Testis (tissue), 2 donors: ENCODE measurements around the gene MROH7.

Source experiments
- POLR2A ChIP-seq: fragments of 450-650 bp; IDR thresholded peaks from one replicate; pipeline ENCODE4 v1.6.1; 2017; ENCODE audit warnings: antibody characterized with exemption, mild to moderate bottlenecking, moderate library complexity
- TF ChIP-seq, protein P1 (sequence below), 3 experiments: fragments of 450-650 bp in 2 of 3; fragments of 200-600 bp in 1 of 3; sonication (generic) in 1 of 3; IDR thresholded peaks; one replicate each; pipeline ENCODE4 v1.5.1; 2016 to 2019; ENCODE audit warnings: antibody characterized with exemption in 3 of 3, mild to moderate bottlenecking in 2 of 3, moderate library complexity in 1 of 3

DNA sequence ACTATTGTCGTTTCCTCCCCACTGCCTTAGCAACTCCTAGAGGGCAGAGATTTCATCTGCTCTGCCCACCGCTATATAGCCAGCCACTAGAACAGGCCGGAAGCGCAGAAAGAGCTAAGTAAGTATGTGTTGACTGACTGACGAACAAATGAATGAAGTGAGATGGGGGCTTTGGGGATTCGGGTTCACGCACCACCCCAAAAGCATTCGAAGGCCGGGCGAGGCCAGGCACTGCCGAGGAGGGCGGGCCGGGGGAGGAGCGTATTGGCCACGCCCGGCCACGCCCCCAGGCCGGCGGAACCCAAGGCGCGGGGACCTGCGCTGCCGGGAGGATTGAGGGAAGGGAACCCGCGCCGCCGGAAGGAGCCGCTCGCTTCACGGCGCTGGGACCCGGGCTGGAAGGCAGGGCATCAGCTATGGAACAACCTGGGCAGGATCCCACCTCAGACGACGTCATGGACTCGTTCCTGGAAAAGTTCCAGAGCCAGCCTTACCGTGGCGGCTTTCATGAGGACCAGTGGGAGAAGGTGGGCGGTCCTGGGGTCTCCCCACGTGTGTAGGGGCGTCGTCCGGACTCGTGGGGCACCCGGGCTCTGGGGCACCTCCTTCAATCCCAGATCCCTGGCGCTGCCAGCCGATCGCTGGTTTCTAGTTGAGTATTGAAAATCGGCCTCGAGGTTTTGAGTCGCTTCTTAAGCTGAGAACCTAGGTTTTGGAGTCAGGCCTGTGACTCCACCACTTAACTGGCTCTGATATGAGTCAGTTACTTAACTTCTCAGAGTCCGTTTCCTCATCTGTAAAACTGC lies 74.1 kb downstream of the MROH7 start, which contains the start of gene TTC4:
- peak; percentile 27 for TF ChIP-seq POLR2A
- TF ChIP-seq, protein P1, sequence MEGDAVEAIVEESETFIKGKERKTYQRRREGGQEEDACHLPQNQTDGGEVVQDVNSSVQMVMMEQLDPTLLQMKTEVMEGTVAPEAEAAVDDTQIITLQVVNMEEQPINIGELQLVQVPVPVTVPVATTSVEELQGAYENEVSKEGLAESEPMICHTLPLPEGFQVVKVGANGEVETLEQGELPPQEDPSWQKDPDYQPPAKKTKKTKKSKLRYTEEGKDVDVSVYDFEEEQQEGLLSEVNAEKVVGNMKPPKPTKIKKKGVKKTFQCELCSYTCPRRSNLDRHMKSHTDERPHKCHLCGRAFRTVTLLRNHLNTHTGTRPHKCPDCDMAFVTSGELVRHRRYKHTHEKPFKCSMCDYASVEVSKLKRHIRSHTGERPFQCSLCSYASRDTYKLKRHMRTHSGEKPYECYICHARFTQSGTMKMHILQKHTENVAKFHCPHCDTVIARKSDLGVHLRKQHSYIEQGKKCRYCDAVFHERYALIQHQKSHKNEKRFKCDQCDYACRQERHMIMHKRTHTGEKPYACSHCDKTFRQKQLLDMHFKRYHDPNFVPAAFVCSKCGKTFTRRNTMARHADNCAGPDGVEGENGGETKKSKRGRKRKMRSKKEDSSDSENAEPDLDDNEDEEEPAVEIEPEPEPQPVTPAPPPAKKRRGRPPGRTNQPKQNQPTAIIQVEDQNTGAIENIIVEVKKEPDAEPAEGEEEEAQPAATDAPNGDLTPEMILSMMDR (IDR thresholded peaks at IDR 0.05), result no peak
